ENCODE data around the gene GALT. TPM values are rescaled to one million over a fixed set of nuclear protein-coding genes. Genes with fewer than 3 reads are reported as not detected.

Gene GALT
- total and polyA plus RNA-seq, 2 donors (not counting 1 experiment from before 2014, with no cell fraction given): 111 to 167 TPM

- WGBS (ENCODE audit: insufficient coverage): 2% methylated on average over 69 of the region's 69 CpGs
- peaks cover 55% of the 10 kb centered on the region for H3K27me3 Mint-ChIP-seq
- H3K79me2 ChIP-seq (ENCODE audit: control insufficient read depth, insufficient read depth, low read length): no peaks in the 10 kb centered on the region
- peaks cover 26 to 33% of the 10 kb centered on the region in 2 donors for H3K4me1 ChIP-seq (ENCODE audit: control insufficient read depth in 2 of 2, insufficient read depth in 2 of 2, low read length in 2 of 2)
- H3K9me3 Mint-ChIP-seq (ENCODE audit: insufficient read depth): no peaks in the 10 kb centered on the region
- DNase-seq (peak; percentile 62), ATAC-seq (ENCODE audit: low read depth) (peak; percentile 81)
- peaks cover 0 to 22% (median 0%) of the 10 kb centered on the region in 3 donors for H3K9me3 ChIP-seq (ENCODE audit: control extremely low read depth in 1 of 3, control insufficient read depth in 2 of 3, insufficient read depth in 1 of 3, low read length in 2 of 3)
- peak within 1 kb of the TSS; percentile 53 for H3K9ac ChIP-seq (ENCODE audit: low read length)
- ChIA-PET POLR2A (interaction anchor here (0.6 kb wide), 1 partner anchor 13 kb away, joined by 3 read pairs; no protein-coding TSS in a partner anchor), CTCF (interaction anchor here (0.7 to 1.3 kb wide), 7 partner anchors 9 to 25 kb away, joined by 3 to 6 read pairs (median 3); partner anchors contain the start of genes DCTN3, RPP25L and SIGMAR1)
- H3K27ac Mint-ChIP-seq: peak within 1 kb of the TSS; percentile 1
- peaks cover 8% of the 10 kb centered on the region for H4K20me1 ChIP-seq (ENCODE audit: control insufficient read depth, insufficient read depth, low read length, poor library complexity, severe bottlenecking)
- intact Hi-C loops (cut with micrococcal nuclease): loop anchor here (2.0 kb wide), 1 partner anchor 16 kb away; the partner anchor contains the start of gene RPP25L
- H3K4me2 ChIP-seq (replicated peaks; ENCODE audit: low read depth, low read length, poor library complexity, severe bottlenecking): peak within 1 kb of the TSS; percentile 81
- H3K27me3 ChIP-seq (replicated peaks in 1 of 4; ENCODE audit: control extremely low read depth in 1 of 4, control insufficient read depth in 3 of 4, insufficient read depth in 4 of 4, low read length in 3 of 4): peaks cover 0 to 67% (median 51%) of the 10 kb centered on the region in 4 experiments
- peak within 1 kb of the TSS; percentile 58 for H2AFZ ChIP-seq (ENCODE audit: insufficient read depth, low read depth, low read length, poor library complexity, severe bottlenecking)
- no peak within 1 kb of the TSS for H3K27ac ChIP-seq (ENCODE audit: low read length in 2 of 2)
- peak within 1 kb of the TSS in 4 of 5 experiments; percentile 18 to 57 (median 44) for H3K4me3 ChIP-seq (ENCODE audit: control extremely low read depth in 1 of 5, extremely low read depth in 1 of 5, insufficient read depth in 1 of 5, low read depth in 2 of 5, low read length in 4 of 5)
- H3K36me3 ChIP-seq (replicated peaks in 1 of 2; ENCODE audit: control extremely low read depth in 1 of 2, control insufficient read depth in 1 of 2, extremely low read depth in 1 of 2, insufficient read depth in 2 of 2, low read length in 1 of 2): no peaks in the 10 kb centered on the region
- H3K4me3 Mint-ChIP-seq: peak within 1 kb of the TSS; percentile 91
- peaks cover 18% of the 10 kb centered on the region for H3K4me1 Mint-ChIP-seq
- TF ChIP-seq EZH2 (IDR thresholded peaks at IDR 0.05; ENCODE audit: borderline replicate concordance, insufficient read depth, low read depth, low read length, poor library complexity, severe bottlenecking) (peak; percentile 15), CTCF (IDR thresholded peaks at IDR 0.05) (no peak)
These were observed 17.6 kb upstream of the GALT start, which contains the start of gene ARID3C for GRCh38 chr9:34628656-34629490. Gene ARID3C, minus strand, starts transcription at chr9:34629066. Its CDS starts 1,052 bp downstream, at chr9:34628014.
